Skin epidermis (tissue), 12 donors: Measurements from ENCODE around the gene CYP4F8.
A peak's percentile ranks its signal among the peaks of the same experiment; 100 is the strongest.
"Not testable (repeated sequence)": the region's sequence is repeated elsewhere in the genome, so short reads cannot be mapped to it uniquely, and the experiment has no call there.

Experiments
- H3K27ac ChIP-seq, 21 experiments: fragments of 200-600 bp; sonication (generic) in 11 of 21; one replicate each; pipeline ENCODE4 v1.5.0; 2020; ENCODE audit warnings: mild to moderate bottlenecking in 3 of 21, inconsistent platforms in 2 of 21, moderate library complexity in 2 of 21
- H3K4me3 ChIP-seq, 7 experiments: fragments of 200-600 bp; sonication (generic) in 2 of 7; one replicate each; pipeline ENCODE4 v1.5.0; 2020; ENCODE audit warnings: inconsistent platforms in 2 of 7, mild to moderate bottlenecking in 2 of 7, moderate library complexity in 1 of 7

CYP4F8 gene

GRCh38 chr19:15641901-15642491, 27.0 kb downstream of the CYP4F8 start:
- no peak overlapping the region for H3K4me3 ChIP-seq
- H3K27ac ChIP-seq = peak overlapping the region in 6 of 21 experiments; percentile 22 to 75 (median 58)

GRCh38 chr19:15642807-15643206, 27.8 kb downstream of the CYP4F8 start:
- no peak overlapping the region for H3K27ac ChIP-seq
- no peak overlapping the region for H3K4me3 ChIP-seq

DNA sequence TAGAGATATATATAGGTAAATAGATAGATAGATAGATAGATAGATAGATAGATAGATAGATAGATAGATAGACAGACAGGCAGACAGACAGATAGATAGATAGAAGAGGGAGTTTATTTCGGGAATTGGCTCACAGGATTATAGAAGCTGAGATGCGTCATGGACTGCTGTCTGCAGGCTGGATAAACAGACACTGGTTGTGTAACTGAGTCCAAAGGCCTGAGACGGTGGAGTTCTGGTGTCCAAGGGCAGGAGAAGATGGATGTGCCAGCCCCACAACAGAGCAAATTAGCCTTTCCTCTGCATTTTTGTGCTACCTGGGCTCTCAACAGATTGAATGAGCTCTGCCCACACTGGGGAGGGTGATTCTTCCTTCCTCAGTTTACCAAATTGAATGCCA, 28.4 kb downstream of the CYP4F8 start:
- Histone ChIP-seq H3K27ac (no peak overlapping the region), H3K4me3 (no peak overlapping the region)

GRCh38 chr19:15644066-15644741, 29.2 kb downstream of the CYP4F8 start:
- no peak overlapping the region for H3K27ac ChIP-seq
- no peak overlapping the region for H3K4me3 ChIP-seq

DNA sequence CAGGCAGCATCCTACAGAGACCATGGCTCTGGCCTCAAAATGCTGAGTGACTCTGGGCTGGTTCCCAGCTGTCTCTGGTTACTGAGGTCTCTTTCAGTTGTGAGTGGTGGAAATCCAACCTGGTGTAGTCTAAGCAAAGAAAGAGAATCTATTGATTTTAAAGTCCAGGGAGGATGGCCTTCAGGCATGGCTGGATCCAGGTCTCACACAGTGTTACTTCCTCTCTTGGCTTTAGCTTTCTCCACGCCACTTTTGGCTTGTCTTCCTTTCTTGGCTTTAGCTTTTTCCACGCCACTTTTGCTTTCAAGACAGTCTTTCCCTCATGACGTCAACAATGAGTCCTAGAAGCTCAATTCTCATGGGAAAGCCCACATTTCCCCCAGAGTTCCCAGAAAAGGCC, 29.8 kb downstream of the CYP4F8 start:
- no peak overlapping the region for H3K27ac ChIP-seq
- no peak overlapping the region for H3K4me3 ChIP-seq

DNA sequence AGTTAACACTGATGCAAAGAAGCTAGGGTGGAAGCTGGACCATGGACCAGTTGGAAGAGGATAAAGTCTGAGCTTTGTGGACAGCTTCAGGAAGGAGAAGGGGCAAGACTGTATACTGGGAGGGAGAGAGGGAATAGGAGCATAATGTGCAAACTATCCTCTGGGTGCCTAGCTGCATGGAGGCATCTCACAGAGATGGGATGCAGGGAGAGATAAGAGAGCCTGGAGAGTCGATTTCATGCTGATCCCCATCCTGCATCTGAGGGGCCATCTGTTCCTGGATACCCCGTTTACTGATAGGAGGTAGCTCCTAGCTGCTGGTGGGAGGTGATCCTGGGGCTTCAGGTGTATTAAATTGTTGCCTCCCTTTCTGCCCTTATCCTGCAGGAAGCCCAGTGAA, 34.5 kb downstream of the CYP4F8 start:
- Histone ChIP-seq H3K27ac (no peak overlapping the region), H3K4me3 (no peak overlapping the region)

- not testable (repeated sequence) for H3K4me3 ChIP-seq, H3K27ac ChIP-seq
Measured at GRCh38 chr19:15650123-15650522, 35.1 kb downstream of the CYP4F8 start.

GRCh38 chr19:15651791-15652190, 36.8 kb downstream of the CYP4F8 start:
- H3K27ac ChIP-seq = no peak overlapping the region

GRCh38 chr19:15652559-15653278, 37.7 kb downstream of the CYP4F8 start:
- Histone ChIP-seq H3K4me3 (no peak overlapping the region), H3K27ac (no peak overlapping the region)

More at GRCh38 chr19:15651791-15652190, 36.8 kb downstream of the CYP4F8 start:
- H3K4me3 ChIP-seq = no peak overlapping the region

DNA sequence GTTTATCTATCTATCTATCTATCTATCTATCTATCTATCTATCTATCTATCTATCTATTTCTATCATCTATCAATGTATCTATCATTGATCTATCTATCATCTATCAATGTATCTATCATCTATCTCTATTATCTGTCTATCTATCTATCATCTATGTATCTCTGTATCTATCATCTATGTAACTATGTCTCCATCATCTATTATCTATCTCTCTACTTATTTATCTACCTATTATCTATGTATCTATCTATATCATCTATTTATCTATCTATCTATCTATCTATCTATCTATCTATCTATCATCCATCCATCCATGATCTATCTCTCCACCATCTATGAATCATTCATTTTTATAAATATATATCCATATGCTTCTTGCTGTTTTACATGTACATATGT, 41.4 kb downstream of the CYP4F8 start:
- H3K4me3 ChIP-seq = no peak overlapping the region
- H3K27ac ChIP-seq = no peak overlapping the region

- Histone ChIP-seq H3K27ac (no peak overlapping the region), H3K4me3 (no peak overlapping the region)
Measured at GRCh38 chr19:15663247-15663646, 48.2 kb downstream of the CYP4F8 start.

GRCh38 chr19:15666186-15666585, 51.2 kb downstream of the CYP4F8 start:
- H3K27ac ChIP-seq = no peak overlapping the region
- H3K4me3 ChIP-seq = no peak overlapping the region

DNA sequence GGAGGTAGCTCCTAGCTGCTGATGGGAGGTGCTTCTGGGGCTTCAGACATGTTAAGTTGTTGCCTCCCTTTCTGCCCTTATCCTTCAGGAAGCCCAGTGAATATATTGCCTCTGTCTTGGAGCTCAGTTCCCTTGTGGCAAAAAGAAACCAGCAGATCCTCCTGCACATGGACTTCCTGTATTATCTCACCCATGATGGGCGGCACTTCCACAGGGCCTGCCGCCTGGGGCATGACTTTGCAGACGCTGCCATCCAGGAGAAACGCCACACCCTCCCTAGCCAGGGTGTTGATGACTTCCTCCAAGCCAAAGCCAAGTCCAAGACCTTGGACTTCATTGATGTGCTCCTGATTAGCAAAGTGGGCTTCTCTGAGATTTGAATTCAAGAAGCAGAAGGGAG, 51.9 kb downstream of the CYP4F8 start:
- Histone ChIP-seq H3K27ac (no peak overlapping the region), H3K4me3 (no peak overlapping the region)

DNA sequence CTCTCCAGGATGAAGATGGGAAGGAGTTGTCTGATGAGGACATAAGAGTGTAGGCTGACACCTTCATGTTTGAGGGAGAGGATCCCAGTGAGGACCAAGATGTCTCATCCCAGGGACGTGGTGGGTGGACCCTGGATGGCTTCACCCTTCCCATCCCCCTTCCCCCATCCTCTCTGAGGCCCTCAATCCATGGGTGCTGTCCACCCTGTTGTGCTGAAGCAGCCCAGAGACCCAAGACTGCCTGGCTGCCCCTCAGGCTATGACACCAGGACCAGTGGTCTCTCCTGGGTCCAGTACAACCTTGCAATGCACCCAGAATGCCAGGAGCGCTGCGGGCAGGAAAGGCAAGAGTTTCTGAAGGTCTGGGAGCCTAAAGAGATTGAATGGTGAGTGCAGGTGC, 54.4 kb downstream of the CYP4F8 start:
- H3K4me3 ChIP-seq = no peak overlapping the region
- H3K27ac ChIP-seq = no peak overlapping the region

GRCh38 chr19:15669891-15670290, 54.9 kb downstream of the CYP4F8 start:
- H3K27ac ChIP-seq = no peak overlapping the region
- no peak overlapping the region for H3K4me3 ChIP-seq

DNA sequence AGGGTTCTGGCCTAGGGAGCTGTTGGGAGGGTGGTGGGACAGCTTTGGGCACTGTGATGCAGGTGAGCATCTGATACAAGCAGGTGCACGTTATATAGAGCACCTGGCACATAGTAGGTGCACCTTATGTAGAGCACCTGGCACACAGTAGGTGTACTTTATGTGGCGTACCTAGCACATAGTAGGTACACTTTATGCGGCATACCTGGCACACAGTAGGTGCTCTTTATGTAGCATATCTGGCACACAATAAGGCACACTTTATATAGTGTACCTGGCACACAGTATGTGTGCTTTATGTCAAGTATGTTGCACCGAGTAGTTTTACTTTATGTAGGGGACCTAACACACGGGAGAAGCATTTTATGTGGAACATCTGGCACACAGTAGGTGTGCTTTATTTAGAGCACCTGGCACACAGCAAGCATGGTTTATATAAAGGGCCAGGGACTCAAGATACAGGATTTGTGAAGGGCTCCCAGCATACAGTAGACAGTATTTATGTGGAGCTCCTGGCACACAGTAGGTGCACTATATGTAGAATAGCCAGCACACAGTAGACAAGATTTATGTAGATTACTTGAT, 56.3 kb downstream of the CYP4F8 start:
- peak overlapping the region in 1 of 21 experiments; percentile 69 for H3K27ac ChIP-seq
- no peak overlapping the region for H3K4me3 ChIP-seq

DNA sequence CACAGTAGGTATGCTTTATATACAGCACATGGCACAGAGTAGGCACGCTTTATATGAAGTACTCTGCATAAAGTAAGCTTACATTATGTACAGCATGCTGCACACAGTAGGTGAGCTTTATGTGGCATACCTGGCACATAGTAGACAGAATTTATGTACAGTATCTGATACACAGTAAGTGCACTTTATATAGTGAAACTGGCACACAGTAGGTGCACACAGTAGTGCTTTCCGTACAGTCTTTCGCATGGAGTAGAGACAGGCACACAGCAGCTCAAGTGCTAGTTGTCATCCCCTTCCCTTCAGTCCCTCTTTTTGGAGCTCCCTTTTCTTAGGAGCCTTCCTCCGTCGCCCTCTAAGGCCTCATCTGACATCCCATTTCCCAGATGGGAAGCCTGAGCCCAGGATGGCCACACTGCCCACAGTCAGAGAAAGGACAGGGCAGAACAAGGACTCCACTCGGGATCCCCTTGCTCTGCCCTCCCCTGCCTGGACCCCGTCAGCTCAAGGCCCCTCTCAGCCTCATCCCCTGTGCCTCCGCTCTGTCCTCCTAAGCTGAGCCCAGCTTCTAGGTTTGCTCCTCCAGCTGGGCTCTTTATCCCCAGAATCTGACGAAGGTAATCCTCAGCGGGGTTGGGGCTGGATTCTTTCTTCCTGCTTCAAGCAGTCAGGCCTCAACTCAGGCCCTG, 57.0 kb downstream of the CYP4F8 start:
- Histone ChIP-seq H3K4me3 (no peak overlapping the region), H3K27ac (peak overlapping the region in 13 of 21 experiments; percentile 6 to 83 (median 48))

- H3K4me3 ChIP-seq = peak within 1 kb of the TSS in 2 of 7 experiments; percentile 7 to 29
- peak within 1 kb of the TSS in 15 of 21 experiments; percentile 6 to 83 (median 48) for H3K27ac ChIP-seq
Measured at GRCh38 chr19:15672580-15673175, 57.7 kb downstream of the CYP4F8 start, which contains the start of gene CYP4F12. Gene CYP4F12, plus strand, starts transcription at chr19:15673087. Its CDS starts 443 bp downstream, at chr19:15673530.

GRCh38 chr19:15673176-15673654, 58.2 kb downstream of the CYP4F8 start:
- Histone ChIP-seq H3K27ac (peak overlapping the region in 11 of 21 experiments; percentile 18 to 83 (median 51)), H3K4me3 (peak overlapping the region in 2 of 7 experiments; percentile 7 to 29)
